ENCODE data around the gene SPPL2B. TPM values are rescaled to one million over a fixed set of nuclear protein-coding genes. Genes with fewer than 3 reads are reported as not detected.

Gene SPPL2B
- total and polyA plus RNA-seq, 9 of the 15 experiments (the other 6 are each of a cell fraction or from before 2014, with no cell fraction given) = 0.20 to 81.2 (median 15.1) TPM

- TF ChIP-seq STAT6 (CRISPR knock-in tag; IDR thresholded peaks at IDR 0.05) (no peak), TFAP4 (CRISPR knock-in tag; IDR thresholded peaks at IDR 0.05; ENCODE audit: borderline replicate concordance) (peak; percentile 46; the same call in 1 of the 2 replicates), TCF7 (IDR thresholded peaks at IDR 0.05; ENCODE audit: borderline replicate concordance) (no peak), MCM5 (IDR thresholded peaks at IDR 0.05; ENCODE audit: low read depth) (no peak), CTBP1 (IDR thresholded peaks at IDR 0.05; ENCODE audit: borderline replicate concordance) (peak; percentile 21; the same call in 1 of the 2 replicates), ZBTB7A (IDR thresholded peaks at IDR 0.05; ENCODE audit: borderline replicate concordance, control insufficient read depth, low read depth, low read length) (peak; percentile 93), CGGBP1 (CRISPR knock-in tag; IDR thresholded peaks at IDR 0.05) (no peak), KLF13 (tag; IDR thresholded peaks at IDR 0.05; ENCODE audit: borderline replicate concordance, low read depth) (0 out of 2 replicates have a peak, but pooled peaks have one; percentile 22), CC2D1A (IDR thresholded peaks at IDR 0.05) (peak; percentile 64; the same call in 1 of the 2 replicates), MTF1 (CRISPR knock-in tag; IDR thresholded peaks at IDR 0.05; ENCODE audit: borderline replicate concordance) (no peak), MEF2A (IDR thresholded peaks at IDR 0.05; ENCODE audit: control insufficient read depth, low read depth, low read length) (no peak), MAX (CRISPR knock-in tag; IDR thresholded peaks at IDR 0.05) (0 out of 2 replicates have a peak, but pooled peaks have one; percentile 20), MYC (IDR thresholded peaks at IDR 0.05; ENCODE audit: low read depth, low read length) (peak; percentile 14; the same call in 1 of the 2 replicates), MYC (CRISPR knock-in tag; IDR thresholded peaks at IDR 0.05; ENCODE audit: borderline replicate concordance, low read depth) (no peak), ZNF146 (CRISPR knock-in tag; IDR thresholded peaks at IDR 0.05; ENCODE audit: unreplicated experiment) (no peak)
Measured at GRCh38 chr19:2315818-2316353, 12.6 kb upstream of the SPPL2B start (continued).

Data from K562 (cell line).